Esophagus squamous epithelium (tissue), 4 donors: ENCODE data around the gene LSM11.
"Not testable (repeated sequence)": the region's sequence is repeated elsewhere in the genome, so short reads cannot be mapped to it uniquely, and the experiment has no call there.

Source experiments
- CTCF ChIP-seq, 6 experiments: fragments of 450-650 bp in 4 of 6; fragments of 200-600 bp in 2 of 6; sonication (generic) in 2 of 6; IDR thresholded peaks; one replicate each; pipeline ENCODE4 v1.5.1; 2016 to 2019; ENCODE audit warnings: antibody characterized with exemption in 6 of 6, mild to moderate bottlenecking in 4 of 6, moderate library complexity in 4 of 6
- POLR2A ChIP-seq, 4 donors: fragments of 450-650 bp; IDR thresholded peaks; one replicate each; pipeline ENCODE4 v1.6.1; 2017; ENCODE audit warnings: antibody characterized with exemption in 4 of 4, mild to moderate bottlenecking in 4 of 4, moderate library complexity in 3 of 4

GRCh38 chr5:157693816-157694215, 49.7 kb upstream of the LSM11 start:
- TF ChIP-seq CTCF, POLR2A (IDR thresholded peaks at IDR 0.05): not testable (repeated sequence)
